Central memory CD4-positive, alpha-beta T cell (primary cell): ENCODE data around the gene ATP6V0E1.
A peak's percentile ranks its signal among the peaks of the same experiment; 100 is the strongest.
"Not testable (repeated sequence)": the region's sequence is repeated elsewhere in the genome, so short reads cannot be mapped to it uniquely, and the experiment has no call there.

Experiments
- DNase-seq: peaks from one replicate; pipeline ENCODE4 v3.0.0; 2022

The ATP6V0E1 gene

DNA sequence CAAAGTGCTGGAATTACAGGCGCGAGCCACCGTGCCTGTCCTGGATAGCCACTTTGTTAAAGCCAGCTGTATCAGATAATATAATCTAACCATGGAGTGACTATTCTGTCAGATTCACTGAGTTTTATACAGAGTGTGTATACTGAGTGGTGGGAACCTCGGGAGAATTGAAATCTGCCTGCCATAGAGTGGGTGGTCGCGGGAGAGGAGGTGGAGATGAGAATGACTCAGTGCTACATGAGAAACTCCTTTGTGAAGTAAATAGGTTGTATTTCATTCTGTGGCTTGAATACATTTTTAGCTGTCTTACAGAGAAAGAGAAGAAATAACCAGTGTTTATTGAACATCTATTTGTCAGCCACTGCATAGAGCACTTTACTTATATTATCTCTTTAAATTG lies 26.4 kb downstream of the ATP6V0E1 start:
- DNase-seq: no peak

DNA sequence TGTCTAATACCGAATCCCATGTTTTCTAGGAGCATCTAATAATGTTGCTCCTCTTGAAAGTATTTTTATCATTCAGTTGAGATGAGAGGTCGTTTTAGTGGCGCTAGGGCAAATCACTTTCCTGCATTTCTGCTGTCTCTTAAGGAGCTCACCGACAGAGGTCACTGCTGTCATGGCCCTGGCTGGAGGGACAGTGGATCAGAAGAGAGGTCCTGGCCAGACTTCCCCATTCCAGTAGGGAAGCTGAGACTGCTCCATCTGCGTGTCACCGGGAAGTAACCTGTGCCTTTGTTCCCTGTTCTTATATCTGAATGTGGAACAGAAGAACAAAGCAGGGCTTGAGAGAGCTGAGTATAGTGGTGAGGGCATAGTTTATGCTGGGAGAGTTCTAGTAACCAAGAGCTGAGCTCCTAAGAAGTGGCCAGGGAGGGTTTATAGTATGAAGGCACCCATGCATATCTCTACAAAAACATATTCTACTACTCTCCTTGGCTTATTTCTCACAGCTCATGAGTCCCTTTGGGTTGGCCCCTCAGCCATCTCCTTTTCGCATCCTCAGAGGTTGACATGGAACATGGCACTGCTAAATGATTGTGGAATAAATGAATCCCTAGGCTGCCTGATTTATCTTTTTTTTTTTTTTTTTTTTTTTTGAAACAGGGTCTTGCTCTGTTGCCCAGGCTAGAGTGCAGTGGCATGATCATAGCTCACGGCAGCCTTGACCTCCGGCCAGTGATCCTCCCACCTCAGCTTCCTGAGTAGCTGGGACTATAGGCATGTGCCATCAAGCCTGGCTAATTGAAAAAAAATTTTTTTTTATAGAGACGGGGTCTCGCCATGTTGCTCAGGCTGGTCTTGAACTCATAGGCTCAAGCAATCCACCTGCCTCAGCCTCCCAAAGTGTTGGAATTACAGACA lies 27.2 kb downstream of the ATP6V0E1 start:
- no peak for DNase-seq

DNA sequence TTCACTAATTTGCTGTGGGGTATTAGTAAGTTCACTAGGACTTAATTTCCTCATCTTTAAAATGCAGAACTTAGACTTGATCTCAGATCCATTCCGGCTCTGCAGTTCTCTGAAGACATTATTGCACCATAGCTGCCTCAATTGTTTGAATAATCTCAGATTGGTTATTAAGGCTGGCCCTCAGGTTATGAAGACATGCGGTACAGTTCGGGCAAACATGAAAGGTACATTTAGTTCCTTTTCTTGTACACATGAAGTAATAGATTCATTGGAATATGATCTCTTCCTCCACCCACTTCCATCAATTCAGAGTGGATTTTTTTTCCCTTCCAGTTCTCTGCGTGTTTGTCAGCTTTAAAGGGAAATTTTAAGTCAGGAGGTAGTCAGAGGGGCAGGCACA lies 28.0 kb downstream of the ATP6V0E1 start:
- DNase-seq: no peak

DNA sequence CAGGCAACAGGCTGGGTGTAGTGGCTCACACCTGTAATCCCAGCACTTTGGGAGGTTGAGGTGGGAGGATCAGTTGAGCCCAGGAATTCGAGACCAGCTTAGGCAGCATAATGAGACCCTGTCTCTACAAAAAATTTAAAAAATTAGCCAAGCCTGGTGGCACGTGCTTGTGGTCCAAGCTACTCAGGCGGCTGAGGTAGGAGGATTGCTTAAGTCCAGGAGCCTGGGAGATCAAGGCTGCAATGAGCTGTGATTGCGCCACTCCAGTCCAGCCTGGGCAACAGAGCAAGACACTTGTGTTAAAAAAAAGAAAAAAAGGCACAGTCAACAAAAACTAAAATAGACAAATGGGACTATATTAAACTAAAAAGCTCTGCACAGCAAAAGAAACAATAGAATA lies 29.3 kb downstream of the ATP6V0E1 start:
- DNase-seq: no peak

DNA sequence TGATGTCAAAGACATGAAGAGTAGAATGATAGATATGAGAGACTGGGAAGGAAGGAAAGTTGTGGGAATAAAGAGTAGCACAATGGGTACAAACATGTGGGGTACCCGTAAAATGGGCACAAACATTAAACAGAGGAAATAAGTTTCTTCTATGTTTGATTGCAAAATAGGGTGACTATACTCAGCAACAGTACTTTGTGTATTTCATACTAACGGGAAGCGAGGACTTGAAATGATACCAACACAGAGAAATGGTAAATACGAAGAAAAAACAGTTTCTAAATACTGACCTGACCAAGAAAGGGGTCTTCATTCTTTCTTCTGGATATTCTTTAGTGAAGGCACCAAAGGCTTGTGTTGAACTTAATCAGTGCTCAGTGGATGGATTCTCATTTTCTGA lies 31.1 kb downstream of the ATP6V0E1 start:
- DNase-seq: no peak

DNA sequence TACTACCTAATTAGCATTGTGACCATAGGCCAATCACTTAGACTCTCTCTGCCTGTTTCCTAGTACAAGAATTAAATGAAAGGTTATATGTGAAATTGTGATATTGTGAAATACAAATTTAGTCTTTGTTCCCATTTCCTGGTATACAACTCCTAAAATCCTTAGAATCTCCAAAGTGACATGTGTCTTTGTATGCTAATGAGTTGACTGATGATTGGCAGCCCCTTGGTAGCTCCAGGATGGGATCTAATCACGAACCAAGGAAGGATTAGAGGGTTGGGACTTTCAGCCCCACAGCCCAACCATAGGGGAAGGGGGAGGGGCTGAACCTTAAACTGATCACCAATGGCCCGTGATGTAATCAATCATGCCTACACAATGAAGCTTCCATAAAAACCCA lies 31.6 kb downstream of the ATP6V0E1 start:
- no peak for DNase-seq

DNA sequence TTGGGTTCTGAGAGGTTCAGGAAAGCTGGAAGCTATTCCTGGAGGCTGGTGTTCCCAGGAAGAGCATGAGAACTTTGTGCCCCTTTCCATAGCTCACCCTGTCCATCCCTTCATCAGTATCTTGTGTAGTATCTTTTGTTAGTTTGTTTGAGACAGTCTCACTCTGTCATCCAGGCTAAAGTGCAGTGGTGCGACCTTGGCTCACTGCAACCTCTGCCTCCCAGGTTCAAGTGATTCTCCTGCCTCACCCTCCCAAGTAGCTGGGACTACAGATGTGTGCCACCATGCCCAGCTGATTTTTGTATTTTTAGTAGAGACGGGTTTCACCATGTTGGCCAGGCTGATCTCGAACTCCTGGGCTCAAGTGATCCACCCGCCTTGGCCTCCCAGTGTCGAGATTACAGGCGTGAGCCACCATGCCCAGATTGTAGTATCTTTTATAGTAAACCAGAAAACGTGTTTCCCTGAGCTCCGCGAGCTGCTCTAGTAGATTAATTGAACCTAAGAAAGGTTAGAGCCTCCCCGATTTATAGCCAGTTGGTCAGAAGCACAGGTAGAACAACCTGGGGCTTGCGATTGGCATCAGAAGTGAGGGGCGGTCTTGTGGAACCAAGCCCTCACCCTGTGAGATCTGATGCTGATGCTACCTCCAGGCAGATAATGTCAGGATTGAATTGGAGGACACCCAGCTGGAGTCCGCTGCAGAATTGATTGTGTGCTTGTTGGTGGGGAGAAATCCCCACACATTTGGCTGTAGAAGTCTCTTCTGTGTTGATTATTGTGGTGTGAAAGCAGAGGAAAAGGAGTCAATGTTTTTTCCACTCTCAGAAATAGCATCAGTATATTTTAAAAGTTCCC lies 32.3 kb downstream of the ATP6V0E1 start:
- DNase-seq: no peak

DNA sequence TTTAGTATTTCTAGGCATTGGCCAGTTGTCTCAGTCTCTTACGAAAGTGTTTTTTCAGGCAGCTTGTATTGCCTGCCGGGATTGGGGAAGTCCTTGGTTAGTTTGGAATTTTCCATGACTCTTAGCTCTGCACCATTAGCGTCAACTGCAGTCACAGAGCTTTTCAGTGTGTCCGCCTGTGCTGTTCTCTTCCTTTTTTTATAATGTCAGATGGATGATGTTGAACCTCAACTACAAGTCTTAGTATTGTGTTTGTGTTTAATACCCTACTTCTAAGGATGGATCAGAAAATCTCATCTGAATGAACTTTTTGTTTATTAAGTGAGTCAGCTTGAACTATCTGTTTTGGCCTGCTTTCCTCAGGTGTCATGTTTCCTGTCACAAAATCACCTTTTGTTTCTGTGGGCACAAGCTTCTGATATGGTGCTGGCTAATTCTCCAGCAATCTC lies 33.1 kb downstream of the ATP6V0E1 start:
- DNase-seq: no peak

DNA sequence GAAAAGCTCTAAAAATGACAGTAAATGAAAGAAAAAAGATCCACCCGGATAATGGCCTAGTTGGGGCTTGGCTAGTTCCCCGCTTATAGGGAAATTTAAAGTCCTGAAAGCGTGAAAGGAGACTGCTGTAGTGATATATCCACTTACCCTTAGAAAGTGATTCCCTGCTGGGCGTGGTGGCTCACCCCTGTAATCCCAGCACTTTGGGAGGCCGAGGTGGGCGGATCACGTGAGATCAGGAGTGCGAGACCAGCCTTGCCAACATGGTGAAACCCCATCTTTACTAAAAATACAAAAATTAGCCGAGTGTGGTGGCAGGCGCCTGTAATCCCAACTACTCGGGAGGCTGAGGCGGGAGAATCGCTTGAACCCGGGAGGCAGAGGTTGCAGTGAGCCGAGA lies 33.5 kb downstream of the ATP6V0E1 start:
- DNase-seq: not testable (repeated sequence)

DNA sequence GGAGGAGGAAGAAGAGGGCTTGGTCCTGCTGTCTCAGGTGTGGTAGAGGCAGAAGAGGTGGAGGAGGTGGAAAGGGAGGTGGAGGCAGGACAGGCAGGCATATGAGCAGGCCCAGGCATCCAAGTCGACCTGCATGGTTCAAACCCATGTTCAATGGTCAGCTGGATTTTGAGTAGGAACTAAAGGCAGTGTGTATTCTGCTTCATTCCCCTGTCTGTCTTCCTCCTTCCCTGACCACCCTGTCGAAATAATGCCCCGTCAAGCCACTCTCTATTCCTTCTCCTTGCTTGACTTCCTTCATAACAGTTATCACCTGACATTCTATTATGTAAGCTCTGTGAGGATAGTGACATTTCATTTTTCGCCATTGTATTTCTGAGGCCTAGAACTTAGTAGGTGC lies 34.8 kb downstream of the ATP6V0E1 start:
- no peak for DNase-seq

DNA sequence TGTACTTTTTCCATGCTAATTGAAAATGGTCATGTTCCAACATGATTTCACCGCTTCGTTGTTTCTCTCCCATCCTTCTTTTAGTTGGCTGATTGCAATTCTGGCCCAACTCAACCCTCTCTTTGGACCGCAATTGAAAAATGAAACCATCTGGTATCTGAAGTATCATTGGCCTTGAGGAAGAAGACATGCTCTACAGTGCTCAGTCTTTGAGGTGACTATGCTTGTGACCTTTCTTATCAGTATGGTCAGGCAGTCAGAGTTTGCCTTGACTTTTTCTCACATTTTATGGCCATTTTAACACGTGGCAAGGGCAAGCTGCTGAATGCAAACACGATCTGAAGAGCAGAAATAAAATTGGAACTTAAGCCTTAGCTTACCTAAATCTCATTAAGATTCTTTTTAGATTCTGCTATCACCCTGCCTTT lies 36.6 kb downstream of the ATP6V0E1 start:
- no peak for DNase-seq

DNA sequence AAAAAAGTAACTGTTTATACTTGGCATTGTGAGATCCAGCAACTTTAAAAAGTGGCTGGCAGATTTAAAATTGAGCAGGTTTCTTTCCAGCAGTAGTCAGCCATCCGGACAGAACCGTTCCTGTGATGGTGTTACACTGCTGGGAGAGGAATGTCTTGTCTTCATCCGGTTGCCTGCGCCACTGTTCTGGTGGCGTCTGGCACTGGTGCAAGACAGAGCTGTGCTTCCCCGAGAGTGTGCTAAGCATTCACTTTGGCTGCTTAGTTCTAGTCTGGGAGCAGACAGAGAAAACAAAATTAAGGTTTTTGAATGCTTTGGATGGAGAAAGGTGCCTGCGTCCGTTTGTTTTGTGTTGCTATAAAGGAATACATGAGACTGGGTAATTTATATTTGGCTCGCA lies 37.1 kb downstream of the ATP6V0E1 start:
- no peak for DNase-seq

DNA sequence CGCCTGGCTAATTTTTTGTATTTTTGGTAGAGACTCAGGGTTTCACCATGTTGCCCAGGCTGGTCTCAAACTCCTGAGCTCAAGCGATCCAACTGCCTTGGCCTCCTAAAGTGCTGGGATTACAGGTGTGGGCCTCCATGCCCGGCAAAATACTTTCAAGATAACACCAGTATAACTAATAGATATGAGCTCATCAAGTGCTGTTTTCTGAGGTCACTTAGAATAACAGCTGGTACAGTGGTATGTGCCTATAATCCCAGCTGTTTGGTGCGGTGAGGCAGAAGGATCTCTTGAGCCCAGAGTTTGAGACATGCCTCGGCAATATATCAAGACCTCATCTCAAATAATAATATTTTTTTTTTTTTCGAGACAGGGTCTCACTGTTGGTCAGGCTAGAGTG lies 42.1 kb downstream of the ATP6V0E1 start:
- no peak for DNase-seq

DNA sequence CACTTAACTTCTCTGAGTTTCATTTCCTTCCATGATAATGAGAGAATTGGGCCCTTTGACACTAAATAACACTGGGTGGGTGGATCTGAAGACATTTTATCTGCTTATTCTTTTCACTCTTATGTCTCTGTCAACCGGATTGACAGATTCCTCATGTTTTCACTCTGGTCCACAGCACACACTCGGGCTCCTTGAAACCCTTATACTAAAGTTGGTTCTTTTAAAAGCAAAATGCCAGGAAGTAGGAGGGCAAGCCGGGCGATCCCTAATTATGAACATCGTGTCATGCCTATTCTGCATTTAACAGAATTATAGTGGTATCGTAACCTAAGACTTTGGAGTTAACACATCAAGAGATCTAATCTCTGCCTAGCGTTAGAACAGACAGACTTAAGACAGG lies 44.3 kb downstream of the ATP6V0E1 start:
- no peak for DNase-seq

DNA sequence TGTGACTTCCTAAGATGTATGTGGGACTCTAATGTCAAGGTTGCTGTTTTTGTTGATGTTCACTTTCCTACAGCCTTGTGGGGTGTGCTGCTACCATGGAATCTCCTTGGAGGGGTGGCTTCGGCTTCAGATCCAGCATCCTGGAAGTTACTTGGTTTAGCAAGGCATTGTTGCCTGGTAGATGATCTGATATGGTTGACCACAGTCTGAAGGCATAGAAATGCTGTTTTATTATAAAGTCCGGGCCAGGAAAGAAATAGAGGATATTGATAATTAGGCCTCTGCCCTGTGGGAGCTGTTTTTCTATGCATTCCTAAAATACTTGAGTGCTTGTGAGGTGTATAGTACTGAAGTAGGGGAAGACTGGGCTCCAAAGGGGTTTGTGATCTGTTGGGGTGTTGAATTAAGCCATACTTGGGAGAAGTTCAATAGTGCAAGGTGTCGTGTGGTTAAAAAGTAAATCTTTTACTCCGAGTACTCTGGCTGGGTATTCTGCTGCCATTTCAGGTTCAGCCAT lies 45.3 kb downstream of the ATP6V0E1 start:
- no peak for DNase-seq

DNA sequence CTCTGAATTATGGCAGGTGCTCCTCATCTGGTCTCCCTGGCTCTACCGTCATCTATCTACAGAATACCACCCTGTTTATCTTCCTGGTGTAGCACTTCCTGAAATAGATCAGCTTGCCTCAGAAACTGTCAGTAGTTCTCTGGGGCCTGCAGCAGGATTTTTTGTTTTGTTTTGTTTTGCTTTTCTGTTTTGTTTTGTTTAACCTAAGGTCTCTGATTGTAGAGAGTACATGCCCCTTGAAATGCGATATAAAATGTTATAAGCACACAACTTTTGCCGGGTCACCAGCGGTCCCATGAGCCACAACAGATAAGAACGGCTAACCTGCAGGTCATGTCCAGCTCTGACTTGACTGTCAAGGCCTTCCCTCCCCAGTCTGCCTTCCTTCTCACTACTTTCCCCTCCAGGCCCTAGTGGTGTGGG lies 45.9 kb downstream of the ATP6V0E1 start:
- DNase-seq: no peak

DNA sequence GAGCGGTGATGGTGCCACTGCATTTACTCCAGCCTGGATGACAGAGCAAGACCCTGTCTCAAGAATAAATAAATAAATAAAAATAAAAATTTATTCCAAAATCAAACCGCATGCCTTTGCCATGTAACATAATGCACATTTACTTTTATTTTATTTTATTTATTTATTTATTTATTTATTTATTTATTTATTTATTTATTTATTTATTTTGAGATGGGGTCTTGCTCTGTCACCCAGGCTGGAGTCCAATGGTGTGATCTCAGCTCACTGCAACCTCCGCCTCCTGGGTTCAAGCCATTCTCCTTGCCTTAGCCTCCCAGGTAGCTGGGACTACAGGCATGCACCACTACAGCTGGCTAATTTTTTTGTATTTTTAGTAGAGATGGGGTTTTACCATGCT lies 48.5 kb downstream of the ATP6V0E1 start:
- not testable (repeated sequence) for DNase-seq

DNA sequence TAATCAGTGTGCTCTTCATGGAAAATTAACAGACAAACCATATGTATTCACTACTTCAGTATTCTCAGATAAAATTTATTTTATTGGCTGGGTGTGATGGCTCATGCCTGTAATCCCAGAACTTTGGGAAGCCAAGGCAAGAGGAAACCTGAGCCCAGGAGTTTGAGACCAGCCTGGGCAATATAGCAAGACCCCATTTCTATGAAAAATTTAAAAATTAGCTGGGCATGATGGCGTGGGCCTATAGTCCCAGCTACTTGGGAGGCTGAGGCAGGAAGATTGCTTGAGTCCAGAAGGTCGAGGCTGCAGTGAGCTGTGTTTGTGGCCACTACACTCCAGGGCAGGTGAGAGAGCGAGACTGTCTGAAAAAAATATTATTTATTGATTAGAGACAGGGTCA lies 49.2 kb downstream of the ATP6V0E1 start:
- no peak for DNase-seq

DNA sequence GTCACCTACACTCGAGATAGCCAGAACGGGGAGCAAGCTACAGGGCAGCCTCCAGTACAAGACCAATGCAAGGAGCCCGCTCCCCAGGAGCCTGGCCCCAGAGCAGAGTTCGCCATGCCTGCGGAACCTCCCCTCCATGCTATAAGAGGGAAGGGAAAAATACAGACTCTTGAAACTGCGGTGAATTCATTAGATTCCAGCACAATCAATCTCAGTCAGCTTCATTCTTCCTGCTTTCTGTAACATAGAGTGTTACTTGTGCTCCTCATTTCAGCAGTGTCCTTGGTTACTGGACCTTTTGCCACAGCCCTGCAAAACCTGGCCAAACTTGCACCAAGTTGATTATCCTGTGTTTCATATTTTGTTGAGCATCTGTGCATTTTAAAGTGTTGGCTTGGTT lies 50.4 kb downstream of the ATP6V0E1 start:
- DNase-seq: no peak

DNA sequence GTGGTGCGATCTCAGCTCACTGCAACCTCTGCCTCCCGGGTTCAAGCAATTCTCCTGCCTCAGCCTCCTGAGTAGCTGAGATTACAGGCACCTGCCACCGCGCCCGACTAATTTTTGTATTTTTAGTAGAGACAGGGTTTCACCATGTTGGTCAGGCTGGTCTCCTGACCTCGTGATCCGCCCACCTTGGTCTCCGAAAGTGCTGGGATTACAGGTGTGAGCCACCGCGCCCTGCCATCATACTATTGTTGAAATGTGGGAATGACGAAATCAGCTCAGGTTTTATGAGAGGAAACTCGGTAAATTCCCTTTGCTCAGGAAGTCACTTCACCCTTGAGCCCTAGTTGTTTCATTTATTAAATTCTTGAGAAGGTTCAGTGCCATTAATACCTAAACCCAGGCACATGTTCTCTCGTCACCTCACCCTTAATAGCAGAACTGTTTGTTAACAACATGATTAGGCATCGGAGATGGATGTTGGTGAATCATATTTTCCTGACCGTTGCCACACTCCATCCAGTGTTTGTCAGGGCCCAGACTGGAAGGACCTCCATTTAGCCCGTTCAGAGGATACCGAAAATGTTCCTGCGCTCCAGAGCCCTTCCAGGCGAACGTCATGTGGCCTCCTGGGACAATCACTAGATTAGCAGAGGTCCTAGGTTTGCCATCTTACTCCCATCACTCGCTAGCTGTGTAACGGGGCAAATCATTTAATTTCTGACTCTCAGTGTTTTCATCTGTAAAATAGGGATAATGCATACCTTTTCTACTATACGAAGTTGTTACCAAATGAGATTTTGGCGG lies 52.5 kb downstream of the ATP6V0E1 start:
- peak; percentile 5 for DNase-seq

DNA sequence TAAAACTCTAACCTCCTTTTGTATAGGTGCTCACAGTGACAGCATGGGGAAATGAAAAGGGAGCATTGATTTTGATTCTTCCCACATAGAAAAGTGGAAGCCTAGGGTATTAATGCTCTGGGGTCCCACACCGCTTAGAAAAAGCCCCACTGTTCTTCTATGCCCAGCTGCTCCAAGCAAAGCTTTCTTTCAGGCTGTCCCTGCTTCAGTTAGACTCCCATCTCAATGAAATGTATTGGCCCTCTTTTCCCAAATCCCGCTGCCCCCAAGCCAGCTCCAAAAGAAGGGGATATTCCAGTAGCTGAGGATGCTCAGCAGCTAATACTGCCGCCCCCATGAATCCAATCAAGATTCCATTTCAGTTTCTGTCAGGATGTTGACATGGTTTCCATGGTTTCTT lies 55.6 kb downstream of the ATP6V0E1 start:
- no peak for DNase-seq

DNA sequence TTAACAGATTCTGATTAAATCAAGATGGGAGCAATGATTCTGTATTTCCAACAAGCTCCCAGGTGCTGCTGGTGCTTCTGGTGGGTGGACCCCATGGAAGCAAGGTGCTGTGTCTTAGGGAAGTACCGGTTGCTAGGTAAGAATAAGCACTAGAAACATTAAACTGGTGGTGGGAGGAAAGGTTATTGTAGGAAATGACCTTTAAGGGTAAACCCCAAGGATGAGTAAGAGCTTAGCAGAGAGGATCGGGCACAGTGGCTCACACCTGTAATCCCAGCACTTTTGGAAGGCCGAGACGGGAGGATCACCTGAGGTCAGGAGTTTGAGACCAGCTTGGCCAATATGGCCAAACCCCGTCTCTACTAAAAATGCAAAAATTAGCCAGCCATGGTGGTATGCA lies 56.4 kb downstream of the ATP6V0E1 start:
- DNase-seq: no peak
